Fibroblast of mammary gland (primary cell): Measurements from ENCODE around the gene IFRD1.

Experiments used
- DNase-seq: peaks from one replicate; pipeline ENCODE4 v3.0.0-alpha.2; 2010; ENCODE audit warnings: low read depth
- H3K4me3 ChIP-seq: 2 replicates; pipeline ENCODE4 v1.5.1; 2011; ENCODE audit warnings: low read depth, mild to moderate bottlenecking, low read length, moderate library complexity; ENCODE audit not compliant: control insufficient read depth
- TF ChIP-seq, protein P1 (sequence below): conservative IDR thresholded peaks from 2 replicates; pipeline ENCODE4 v1.5.1; 2011; ENCODE audit warnings: low read depth, low read length, inconsistent platforms; ENCODE audit not compliant: control insufficient read depth, insufficient read depth

The IFRD1 gene

DNA sequence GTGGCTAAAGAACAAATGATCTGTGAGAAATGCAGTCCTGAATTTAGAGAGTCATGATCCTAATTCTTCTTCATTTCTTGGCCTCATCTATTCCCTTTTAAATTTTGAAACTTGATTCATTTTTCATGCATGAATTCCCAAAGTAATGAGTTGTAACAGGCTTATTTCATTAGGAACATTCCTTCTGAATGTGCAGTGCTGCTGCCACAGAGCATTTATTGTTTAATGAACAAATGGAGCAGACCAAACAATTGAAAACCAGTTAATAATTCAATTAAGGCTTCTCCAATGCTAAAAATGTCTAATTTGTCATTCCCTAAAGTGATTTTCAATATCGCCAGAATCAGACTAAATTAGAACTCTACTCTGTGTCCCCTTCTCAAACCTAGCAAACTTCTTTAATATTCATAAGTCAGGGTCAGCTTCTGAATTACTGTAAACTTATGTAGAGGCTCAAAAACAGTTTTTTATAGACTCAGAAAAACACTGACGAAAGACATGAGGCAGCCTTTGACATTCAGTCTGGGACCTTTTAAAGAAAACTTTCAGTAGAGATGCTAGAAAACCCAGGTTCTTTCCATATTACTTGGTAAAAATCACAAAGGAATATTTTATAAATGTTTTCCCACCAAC, 45.0 kb downstream of the IFRD1 start:
- H3K4me3 ChIP-seq, result no peak overlapping the region
- TF ChIP-seq, protein P1, sequence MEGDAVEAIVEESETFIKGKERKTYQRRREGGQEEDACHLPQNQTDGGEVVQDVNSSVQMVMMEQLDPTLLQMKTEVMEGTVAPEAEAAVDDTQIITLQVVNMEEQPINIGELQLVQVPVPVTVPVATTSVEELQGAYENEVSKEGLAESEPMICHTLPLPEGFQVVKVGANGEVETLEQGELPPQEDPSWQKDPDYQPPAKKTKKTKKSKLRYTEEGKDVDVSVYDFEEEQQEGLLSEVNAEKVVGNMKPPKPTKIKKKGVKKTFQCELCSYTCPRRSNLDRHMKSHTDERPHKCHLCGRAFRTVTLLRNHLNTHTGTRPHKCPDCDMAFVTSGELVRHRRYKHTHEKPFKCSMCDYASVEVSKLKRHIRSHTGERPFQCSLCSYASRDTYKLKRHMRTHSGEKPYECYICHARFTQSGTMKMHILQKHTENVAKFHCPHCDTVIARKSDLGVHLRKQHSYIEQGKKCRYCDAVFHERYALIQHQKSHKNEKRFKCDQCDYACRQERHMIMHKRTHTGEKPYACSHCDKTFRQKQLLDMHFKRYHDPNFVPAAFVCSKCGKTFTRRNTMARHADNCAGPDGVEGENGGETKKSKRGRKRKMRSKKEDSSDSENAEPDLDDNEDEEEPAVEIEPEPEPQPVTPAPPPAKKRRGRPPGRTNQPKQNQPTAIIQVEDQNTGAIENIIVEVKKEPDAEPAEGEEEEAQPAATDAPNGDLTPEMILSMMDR, result no peak
- no peak for DNase-seq

DNA sequence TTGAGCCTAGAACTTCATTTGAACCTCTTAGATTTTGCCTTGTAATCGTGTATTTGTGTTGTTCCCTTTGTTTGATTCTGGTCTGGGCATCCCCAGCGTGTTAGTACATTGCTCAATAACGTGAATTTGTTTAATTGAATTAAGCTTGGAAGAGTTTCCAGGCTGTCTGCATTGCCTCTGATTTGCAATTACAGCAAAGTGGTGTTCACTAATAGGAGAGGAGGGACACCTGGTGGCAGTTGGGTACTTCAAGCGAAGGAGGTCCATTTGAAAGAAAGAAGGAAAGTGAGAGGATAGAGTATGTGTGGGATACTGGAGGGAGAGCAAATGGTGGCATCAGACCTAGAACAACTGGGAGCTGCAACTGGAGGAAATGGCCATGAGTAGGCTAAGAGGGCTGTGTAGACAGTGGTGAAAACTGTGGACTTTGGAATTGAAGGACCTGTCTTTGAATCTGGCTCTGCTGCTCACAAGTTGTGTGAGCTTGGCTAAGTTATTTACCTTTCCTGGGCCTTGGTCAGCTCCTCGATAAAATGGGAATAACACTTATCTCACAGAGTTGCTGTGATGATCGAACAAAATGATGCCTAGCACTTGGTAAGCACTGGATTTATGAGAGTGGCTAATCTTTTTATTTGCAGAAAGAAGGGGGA, 45.7 kb downstream of the IFRD1 start:
- H3K4me3 ChIP-seq, result no peak overlapping the region
- DNase-seq, result peak; percentile 68
- TF ChIP-seq, protein P1, result peak; percentile 58

- no peak overlapping the region for H3K4me3 ChIP-seq
- DNase-seq, result no peak
Observed at GRCh38 chr7:112497481-112497880, 47.2 kb downstream of the IFRD1 start.

GRCh38 chr7:112500619-112501018, 50.4 kb downstream of the IFRD1 start:
- TF ChIP-seq, protein P1, result peak; percentile 14
- DNase-seq, result peak; percentile 27
- H3K4me3 ChIP-seq, result no peak overlapping the region

More at GRCh38 chr7:112497481-112497880, 47.2 kb downstream of the IFRD1 start:
- TF ChIP-seq, protein P1, result no peak

GRCh38 chr7:112501801-112502503, 51.7 kb downstream of the IFRD1 start:
- no peak for DNase-seq
- TF ChIP-seq, protein P1, result no peak
- H3K4me3 ChIP-seq, result no peak overlapping the region

DNA sequence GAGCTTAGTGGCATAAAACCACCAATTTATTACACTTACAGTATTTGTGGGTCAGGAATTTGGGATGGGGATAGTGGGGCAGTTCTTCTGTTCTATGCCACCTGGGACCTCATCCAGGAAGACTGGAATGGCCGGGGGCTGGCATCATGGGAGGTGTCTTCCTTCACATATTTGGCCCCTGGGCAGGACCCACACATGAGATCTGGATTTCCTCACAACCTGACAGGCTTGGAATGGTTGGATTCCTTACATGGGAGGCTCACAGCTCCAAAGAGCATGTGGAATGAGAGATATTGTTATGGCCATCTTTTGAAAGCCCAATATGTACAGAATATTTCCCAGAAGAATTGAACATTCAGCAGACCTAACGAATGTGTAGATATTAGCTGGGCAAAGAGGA, 52.4 kb downstream of the IFRD1 start:
- TF ChIP-seq, protein P1, result no peak
- no peak for DNase-seq
- H3K4me3 ChIP-seq, result no peak overlapping the region
